ENCODE data around the gene EPB41L3.

EPB41L3 gene

DNA sequence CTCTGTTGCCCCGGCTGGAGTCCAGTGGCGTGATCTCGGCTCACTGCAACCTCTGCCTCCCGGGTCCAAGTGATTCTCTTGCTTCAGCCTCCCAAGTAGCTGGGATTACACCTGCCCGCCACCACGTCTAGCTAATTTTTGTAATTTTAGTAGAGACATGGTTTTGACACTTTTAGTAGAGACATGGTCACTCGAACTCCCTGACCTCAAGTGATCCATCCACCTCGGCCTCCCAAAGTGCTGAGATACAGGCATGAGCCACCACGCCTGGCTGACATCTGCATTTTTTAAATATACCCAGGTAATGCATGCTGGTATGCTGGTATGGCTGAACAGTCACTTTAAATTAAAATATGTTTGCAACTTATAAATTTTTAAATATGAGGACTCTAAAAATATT, 91.9 kb downstream of the EPB41L3 start:
- DNase-seq (ENCODE audit: low read depth) = no peak

DNA sequence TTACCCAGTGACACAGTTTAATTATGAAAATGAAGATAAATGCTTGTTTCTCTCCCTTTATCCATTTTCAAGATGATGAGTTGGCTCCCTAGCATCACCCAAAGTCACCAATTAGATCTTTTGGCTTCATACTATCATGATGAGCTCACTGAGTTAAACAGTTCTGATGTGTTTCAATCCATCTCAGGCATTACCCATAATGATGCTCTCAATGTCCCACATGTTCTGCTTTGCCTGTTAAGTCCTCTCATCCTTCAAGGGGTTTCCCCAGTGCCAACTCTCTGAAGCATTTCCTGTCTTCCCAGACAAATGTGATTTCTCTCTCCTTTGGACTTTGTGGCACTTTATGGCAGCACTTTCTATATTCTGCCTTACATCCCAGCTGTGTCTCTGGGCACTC, 92.6 kb downstream of the EPB41L3 start:
- no peak for DNase-seq (ENCODE audit: low read depth)

DNA sequence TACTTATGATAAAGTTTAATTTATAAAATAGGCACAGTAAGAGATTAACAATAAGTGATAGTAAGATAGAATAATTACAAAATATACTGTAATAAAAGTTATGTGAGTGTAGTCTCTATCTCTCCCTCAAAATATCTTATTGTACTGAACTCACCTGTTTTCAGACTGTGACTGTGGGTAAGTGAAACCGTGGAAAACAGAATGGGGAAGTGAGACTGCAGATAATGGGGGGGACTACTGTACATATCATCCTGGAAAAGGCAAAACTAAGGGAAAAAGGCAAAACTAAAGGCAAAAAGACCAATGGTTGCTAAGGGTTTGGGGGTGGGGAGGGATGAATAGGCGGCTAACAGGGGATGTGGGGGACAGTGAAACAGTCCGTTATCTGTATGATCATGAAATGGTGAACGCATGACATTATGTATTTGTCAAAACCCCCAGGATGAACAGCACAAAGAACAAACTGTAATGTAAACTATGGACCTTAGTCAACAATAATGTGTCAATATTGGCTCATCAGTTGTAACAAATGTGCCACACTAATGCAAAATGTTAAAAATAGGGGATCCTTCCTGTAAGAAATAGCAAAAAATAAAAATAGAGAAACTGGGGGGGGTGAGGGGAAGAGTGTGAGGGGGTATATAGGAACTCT, 93.8 kb downstream of the EPB41L3 start:
- no peak for DNase-seq (ENCODE audit: low read depth)

DNA sequence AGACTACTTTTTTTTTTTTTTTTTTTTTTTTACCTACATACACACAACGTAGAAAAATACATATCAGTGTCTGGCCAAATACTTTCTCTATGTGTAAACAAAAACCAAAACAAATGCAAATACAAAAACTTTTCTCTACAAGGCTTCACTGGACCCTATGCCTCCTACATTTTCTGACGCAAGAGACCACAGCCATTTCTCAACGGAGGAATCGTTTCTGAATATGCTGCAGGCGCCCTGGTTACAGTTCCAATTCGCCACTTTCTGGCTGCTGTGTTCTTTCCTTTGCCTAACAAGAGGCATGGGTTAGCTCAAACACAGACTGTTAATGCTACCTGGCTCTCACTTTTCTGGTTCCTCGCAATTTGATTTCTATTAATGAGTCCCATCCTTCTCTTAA, 96.4 kb downstream of the EPB41L3 start:
- no peak for DNase-seq (ENCODE audit: low read depth)

DNA sequence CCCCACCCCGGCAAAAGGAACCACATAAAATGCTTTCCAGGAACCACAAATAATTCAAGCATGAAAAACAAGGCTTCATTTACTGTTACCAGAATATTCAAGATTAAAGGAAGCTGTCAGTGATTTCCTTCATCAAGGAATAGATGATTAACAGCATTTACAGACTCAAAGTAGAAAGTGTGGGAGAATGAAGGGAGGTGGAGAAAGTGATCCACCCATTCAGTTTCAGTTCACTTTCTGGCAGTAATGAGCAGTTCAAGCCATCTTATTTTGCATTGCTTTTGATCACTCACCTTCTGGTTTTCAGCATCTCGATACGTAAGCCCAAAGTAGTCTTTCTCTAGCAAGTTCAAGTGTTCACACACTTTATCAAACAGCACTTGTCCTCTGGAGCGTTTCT, 99.0 kb downstream of the EPB41L3 start:
- DNase-seq (ENCODE audit: low read depth) = no peak

DNA sequence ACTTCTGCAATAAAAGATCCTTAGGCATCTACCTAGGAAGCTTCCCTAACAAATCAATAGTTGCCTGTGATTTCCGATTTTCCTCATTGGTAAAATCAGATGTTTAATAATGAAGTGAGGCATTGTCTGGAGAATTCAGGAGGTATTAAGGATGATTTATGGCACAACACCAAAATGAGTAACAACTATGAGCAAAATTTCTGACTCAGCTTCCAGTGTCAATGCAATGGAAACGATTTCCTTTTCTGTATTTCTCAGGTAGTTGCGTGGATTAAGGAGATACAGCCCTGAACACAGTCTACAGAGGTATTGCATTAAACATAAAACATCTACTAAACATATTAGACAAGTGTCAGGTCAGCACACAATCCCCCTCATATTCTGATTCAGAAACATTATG, 99.5 kb downstream of the EPB41L3 start:
- DNase-seq (ENCODE audit: low read depth) = no peak

DNA sequence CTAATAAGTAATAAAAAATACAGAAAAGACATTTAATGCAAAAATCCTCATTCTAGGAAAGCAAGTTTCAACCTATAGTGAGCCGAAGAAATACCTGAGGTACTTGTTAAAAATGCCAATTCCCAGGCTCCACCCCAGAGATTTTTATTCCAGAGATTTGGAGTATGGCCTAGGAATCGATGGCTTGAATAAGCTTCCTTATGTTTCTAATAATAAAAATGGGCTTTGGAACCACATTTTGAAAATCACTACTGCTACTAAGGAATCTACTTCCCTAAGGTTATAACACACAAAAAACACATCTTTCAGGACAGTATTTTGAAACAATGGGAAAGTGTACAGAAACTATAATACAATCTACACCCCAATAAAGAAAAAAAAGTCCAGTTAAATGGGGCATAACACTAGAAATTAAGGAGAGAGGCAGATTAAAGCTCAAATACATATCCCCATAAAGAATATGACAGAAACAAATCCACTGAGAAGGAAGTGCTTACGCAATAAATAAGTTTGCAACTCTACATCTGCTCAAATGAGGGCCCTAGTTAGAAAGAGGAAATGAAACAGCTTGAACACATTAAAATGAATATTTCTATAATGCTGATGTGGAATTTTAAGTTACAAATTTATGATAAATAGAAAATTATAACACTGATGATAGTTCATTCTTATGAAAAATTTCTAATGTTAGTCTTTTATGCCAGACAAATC, 103.7 kb downstream of the EPB41L3 start:
- no peak for DNase-seq (ENCODE audit: low read depth)

DNA sequence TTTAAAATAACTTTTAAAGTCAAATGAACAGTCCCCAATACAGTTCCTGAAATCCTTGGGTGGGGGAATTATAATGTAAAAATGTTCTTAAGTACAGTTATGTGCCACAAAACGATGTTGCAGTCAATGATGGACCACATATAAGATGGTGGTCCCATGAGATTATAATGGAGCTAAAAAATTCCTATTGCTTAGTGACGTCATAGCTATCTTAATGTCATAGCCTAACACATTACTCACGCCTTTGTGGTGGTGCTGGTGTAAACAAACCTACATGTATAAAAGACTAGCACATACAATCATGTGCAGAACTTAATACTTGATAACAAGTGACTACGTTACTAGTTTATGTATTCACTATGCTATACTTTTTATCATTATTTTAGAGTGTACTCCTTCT, 109.4 kb downstream of the EPB41L3 start:
- no peak for DNase-seq (ENCODE audit: low read depth)

DNA sequence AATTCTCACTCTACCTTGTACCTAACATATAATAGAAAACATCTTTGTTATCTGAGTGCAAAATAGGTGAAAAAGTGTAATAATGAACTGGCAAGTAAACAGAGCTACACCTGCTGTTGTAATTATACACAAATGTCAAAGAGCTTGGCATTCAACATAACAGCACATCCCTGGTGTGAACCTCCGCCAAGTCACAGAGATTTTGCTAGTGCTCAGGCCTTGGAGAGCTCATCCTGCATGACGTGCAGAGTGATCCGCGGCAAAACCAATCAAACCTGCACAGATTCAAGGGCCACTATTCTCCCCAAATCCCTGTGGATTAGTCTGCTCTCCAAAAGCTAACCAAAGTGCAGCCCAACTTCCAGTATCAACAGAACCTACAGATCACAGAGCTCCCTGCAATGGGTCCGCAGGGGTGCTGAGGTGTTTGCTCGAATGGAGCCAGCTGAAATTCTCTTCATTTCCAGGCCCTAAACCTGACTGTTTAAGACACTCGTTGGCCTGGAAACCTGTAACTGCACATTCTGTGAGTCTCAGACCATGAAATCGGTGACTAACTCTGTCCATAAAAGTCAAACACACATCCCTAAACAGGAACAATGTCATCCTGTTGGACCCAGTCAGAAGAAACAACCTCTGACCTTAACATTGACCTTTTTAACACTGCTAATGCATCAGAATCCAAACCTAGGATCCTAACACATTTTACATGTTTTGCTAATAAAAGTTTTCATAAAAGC, 111.8 kb downstream of the EPB41L3 start:
- no peak for DNase-seq (ENCODE audit: low read depth)

DNA sequence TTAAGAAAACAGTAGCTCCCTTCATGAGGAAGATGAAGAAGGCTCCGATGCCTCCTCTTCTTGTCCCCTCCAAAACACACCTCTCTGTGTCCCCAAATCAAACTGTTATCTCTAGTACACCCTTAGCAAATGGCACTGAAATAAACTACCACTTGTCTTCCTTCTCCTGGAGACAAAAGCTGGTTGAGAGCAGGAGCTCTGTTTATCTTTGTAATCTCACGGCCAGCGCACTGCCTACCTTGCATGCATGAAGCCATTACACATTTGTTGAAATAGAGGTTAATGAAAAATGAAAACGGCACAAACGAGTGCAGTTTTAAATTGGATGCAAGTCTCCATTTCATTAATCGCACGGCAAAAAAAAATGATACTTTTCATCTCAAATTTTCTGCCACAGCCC, 113.7 kb downstream of the EPB41L3 start:
- DNase-seq (ENCODE audit: low read depth) = no peak

DNA sequence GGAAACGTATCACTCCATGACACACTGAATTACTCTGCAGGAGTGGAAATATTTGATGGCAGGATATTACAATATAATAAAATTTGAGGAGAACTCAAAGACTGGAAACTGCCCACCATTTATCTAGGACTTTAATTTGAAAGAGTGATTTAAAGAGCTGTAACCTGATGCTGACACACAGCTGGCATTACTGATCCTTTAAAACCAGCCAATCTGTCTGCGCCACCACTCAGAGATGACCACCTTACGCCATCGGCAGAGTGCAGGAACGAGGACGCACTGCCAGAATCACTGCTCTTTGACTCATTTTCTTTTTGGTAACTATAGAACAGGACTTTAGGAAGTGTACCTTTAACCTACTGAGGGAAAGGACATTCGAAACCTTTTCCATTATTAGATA, 114.1 kb downstream of the EPB41L3 start:
- DNase-seq (ENCODE audit: low read depth) = no peak

DNA sequence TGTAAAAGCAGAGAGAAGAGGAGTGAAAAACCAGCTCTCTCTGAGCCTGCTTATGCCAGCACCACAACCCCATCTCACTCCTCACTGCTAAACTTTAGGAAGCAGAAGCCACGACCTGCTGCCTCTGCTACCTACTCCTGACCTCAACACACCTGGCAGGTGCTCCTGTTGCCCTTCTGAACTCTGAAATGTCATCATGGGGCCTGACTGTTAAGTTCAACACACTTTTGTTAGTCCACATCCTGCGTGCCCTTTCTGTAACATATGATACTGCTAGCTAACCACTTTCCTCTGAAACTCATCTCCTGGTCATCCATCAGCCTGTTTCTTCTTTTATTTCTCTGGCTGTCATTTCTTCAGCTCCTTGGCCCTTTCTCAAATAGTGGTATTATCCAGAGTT, 118.1 kb downstream of the EPB41L3 start:
- DNase-seq (ENCODE audit: low read depth) = no peak

DNA sequence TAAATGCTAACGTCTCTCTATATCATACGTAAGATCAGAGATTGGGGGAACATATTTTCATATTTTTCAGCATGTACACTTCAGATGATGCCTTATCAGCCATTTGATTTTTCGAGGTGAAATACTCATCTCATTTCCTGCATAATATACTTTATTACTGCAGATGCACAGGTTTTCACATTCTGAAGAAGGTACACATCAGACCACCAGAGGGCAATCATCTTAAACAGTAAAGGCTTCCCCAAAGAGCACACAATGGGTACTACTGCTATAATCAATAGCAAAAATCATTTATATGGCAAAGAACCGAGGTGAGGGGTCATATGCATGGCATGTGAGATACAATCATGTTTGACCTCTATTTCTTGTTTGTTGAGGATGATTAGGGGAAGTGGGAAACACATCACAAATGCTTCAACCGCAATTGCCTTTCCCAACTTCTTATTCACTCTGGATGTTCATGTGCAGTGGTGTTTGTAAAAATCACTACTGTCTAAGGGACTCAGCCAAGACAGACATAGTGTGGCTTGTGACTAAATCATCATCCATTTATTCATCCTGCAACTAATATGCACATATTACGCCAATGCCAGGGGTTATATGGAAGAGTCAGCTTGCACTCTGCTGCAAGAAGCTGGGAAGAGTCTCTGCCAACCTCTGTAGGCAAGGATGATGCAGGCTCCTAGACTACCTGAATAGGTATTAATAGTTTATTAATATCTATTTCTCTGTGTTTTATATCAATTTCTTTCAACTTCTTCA, 118.7 kb downstream of the EPB41L3 start:
- peak; percentile 25 for DNase-seq (ENCODE audit: low read depth)

DNA sequence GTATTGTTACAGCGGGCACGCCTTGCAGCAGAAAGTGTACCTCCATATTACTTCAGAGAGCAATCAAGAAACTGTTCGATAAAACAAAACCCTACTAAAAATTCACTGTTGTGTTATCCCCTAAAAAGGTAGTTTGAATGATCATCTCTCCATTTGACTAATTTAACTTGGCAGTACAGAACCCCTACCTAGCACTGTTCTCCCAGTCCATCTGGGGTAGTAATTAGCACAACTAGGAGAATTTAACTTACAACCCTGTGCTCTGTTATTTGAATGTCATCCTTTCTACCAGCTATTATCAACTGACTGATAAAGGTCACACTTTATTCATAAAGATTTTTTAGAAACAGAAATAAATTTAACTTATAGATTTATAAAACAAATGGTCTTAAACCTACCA, 121.2 kb downstream of the EPB41L3 start:
- DNase-seq (ENCODE audit: low read depth) = no peak

DNA sequence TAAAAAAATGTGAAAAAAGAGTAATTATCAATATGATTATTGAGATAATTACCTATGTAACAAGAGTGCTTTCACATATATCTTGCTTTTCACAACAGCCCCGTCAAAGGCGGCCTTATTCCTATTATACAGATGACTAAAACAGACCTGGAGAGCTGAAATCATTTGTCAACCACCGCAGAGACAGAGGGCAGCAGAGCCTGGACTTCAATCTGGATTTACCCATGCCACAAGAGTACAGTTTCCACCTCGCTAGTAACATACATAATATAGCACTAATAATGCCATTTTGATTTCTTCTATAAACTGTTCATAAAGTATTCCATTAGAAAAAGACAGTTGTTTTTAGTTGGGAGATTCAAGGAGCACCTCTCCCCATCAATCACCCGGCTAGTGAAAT, 121.8 kb downstream of the EPB41L3 start:
- DNase-seq (ENCODE audit: low read depth) = no peak

DNA sequence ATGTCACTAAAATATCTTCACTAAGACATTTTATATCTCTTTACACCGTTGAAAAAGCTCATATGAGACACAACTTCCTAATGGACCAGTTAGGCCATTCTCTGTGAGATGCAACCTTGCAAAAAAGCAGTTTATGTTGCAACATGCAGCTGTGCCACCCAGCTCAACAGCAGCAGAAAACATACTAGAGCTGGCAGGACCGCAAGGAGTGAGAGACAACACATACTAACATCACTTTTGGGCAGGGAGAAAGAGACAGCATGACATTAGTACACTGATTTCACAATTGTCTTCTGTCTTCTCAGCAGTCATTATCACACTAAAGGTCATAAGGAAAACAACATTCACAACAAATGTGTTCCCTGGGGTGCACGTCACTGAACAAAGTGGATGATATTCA, 122.9 kb downstream of the EPB41L3 start:
- no peak for DNase-seq (ENCODE audit: low read depth)

DNA sequence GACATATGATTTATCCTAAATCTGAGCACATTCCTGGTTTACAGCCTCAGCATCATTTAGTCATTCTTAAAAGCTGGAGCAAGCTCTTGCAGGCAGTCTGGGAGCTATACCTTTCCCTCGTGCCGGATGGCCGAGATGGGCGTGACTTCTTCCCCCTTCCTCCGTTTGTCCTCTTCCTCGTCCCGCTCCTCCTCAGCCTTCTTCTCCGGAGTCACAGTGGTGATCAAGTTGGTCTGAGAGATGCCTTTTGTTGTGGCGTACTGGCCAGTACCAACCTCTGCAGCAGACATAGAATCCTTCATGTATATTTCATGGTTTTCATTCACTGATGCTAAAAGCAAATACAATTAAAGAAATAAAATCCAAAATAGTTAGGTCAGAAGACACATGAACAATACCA, 124.2 kb downstream of the EPB41L3 start:
- no peak for DNase-seq (ENCODE audit: low read depth)

DNA sequence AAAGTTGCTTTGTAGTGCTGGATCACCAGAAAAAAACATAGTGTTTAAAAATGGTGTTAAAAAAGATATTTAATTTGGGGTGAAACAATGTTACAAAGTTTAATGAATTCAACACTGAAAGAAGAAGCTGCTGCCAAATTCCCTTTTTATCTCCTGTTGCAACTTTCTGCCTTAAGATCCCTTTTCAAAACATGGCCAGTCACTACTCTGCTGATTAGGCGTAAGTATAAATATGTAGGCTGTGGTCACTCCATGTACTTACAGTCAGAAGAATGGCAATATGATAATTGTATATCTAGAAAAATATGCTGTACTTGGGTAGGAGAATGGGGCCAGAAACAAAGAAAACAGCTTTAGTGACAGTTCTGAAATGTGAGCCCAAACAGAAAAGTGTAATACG, 124.8 kb downstream of the EPB41L3 start:
- no peak for DNase-seq (ENCODE audit: low read depth)

DNA sequence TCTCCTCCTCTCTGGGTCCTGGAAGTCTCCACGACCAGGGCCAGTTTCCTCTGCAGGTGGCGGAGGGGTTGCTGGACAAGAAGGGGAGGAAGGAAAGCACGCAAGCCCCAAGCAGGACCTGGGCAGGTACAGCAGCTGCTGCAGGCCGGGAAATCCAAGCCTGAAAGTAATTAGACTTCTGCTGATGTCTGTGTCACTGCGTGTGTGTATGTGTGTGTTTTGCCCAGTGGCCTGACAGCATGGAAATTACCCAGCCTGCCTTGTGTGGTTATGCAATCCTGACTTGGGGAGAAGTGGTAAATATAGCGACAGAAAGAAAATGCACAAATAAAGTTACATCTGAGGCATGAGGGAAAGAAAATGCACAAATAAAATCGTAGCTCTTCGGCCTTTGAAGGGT, 126.5 kb downstream of the EPB41L3 start:
- DNase-seq (ENCODE audit: low read depth) = no peak

DNA sequence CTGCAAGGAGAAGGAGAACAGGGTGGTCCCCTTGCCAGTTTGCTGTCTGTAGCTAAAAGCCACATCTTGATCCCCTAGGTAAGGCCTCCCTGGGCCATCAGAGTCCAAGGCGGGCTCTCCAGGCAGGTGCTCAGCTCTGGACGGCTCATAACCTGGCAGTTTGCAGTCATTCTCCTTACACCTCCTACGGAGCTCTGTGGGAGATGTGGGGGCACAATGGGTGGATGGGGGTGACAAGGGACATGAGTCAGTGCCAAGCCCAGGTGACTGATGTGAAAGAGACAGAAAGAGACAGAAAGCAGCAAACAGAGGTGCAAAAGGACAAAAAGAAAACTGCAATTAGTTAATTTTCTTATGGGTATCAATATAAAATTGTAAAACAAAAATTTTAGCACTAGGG, 127.7 kb downstream of the EPB41L3 start:
- no peak for DNase-seq (ENCODE audit: low read depth)

DNA sequence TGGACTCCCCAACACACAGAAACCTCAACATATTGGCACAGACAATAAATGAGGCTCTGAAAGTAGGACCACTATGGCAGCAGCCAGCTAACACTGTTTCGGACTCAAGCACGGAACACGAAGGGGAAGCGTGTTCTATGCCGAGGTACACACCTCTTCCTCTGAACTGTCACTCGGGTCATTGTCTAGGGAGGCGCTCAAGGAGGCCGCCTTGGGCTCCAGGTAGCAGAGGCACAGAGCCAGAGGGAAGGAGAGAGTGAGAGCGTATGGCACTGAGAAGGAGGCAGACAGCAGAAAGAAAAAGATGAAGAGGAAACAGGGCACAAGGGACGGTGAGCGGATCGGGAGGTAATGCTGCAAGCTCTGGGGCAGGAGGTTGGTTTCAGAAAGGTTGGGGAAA, 128.1 kb downstream of the EPB41L3 start:
- no peak for DNase-seq (ENCODE audit: low read depth)

DNA sequence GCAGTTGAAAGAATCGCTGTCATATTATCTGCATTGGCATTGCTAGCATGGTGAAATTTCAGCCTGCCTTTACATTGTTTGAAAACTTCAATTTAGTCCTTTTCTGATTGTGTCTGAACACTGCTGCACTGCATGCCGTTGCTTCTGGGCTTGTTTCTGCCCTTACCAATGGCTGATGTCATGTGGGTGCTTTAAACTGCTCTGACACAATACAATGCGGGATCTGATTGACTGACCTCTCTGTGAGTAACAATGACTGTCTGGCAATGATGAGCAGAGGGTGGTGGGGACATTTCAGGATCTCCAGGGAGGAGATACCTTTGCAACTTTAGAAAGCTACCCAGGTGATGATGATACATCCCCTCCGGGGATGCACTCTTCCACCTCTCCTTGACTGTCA, 128.8 kb downstream of the EPB41L3 start:
- DNase-seq (ENCODE audit: low read depth) = no peak

DNA sequence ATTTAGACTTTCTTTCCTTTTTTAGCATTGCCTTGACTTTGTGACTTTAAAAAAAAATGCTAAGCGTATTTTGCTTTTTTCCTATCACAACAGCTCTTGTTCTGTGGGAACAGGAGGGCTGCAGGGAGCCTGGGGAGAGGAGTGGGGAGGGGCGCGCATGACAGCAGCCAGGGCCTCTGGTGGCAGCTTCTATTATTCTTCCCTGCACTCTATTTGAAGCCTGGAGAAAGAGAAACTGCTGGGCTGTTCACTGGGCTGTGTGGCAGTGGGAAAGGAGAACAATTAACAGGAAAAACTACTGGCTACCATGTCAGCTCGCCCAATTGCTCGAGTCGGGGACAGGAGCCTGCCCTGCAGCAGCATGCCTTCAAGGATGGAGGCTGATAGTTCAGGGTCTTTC, 129.3 kb downstream of the EPB41L3 start:
- DNase-seq (ENCODE audit: low read depth) = no peak
